ENCODE data around the gene THSD7A. TPM values are rescaled to one million over a fixed set of nuclear protein-coding genes. Genes with fewer than 3 reads are reported as not detected.

Gene THSD7A
- total RNA-seq, 1 donor from 2014 or later: 1.5 TPM

DNA sequence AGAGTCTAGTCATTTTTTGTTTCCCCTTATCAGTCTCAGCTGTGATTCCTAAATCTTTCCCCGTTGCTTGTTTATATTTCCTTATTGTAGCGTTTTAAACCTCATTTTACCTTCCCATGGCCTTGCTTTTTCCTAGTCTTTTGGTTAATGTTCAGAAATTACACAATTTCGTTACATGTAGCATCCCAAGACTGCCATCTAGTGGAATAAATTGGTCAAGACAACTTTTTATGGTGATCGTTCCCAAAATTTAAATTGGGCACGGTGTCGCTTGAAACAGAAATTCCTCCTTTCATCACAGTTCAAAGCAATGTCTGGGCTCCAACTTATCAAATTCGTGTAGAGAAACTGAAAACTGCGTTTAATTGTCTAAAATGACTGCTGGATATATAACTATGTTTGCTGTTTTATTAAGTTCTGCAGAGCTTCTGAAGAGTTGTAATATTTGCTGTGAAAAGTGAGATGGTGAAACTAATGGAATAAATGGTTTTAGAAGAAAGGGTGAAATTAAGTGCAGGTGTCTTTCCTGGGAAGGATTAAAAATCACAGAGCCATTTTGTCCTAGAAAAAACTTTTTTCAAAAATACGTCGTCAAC is 488.1 kb downstream of the THSD7A start:
- DNase-seq (ENCODE audit: missing footprints) (no peak), ATAC-seq (no peak)
- intact Hi-C loops (cut with DNase I): loop anchor here (5.0 kb wide), 1 partner anchor 132 kb away; no protein-coding TSS in a partner anchor

DNA sequence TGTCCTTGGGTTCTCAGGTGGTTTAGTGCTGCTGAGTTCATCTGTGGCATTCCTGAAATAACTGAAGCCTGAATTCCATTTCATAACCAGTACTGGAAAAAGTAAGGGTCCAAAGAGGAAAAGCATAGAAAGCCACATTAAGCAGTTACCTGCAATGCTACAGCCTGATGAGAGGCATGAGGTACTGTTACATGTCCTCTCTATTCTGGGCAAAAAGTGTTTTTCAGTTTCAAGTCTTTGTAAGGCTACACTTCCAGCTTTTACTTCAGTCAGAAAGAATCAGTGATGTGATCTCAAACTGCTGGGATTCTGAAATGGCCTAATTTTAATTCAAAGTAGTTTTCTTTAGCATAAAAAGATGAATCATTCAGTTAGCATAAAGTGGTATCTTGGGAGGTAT is 488.9 kb downstream of the THSD7A start:
- DNase-seq (ENCODE audit: missing footprints): no peak
- intact Hi-C loops (cut with DNase I): loop anchor here (5.0 kb wide), 1 partner anchor 131 kb away; no protein-coding TSS in a partner anchor

DNA sequence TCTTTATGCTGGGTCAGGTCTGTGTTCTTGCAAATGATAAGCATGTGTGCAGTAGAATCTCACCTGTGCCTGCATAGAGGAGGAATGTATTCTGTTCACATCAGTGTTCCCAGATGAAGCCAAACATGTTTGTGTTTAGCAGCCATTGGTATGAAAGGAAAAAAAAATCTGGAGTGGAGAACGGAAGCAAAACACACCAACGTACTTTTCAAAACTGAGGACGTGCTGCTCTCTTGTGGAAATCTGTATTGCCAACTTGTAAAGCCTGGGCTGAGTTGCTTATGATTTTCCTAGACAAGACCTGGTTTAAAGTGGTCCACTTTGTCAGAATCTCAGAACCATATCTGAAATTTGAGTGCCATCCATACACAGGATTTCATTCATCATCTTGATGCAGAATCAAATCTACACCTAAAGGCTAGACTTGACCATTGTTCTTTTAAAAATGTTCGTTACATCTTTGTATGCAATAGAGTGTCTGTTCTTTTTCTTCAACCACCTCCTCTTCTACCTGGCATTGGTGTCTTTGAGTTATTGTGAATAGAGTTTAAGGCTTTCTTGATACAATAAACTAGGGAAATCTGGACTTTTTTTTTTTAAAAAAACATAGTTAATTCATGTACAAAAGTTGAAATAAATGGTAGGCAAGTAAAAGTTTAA is 490.6 kb downstream of the THSD7A start:
- intact Hi-C loops (cut with DNase I): loop anchor here (5.0 kb wide), 1 partner anchor 129 kb away; no protein-coding TSS in a partner anchor
- DNase-seq (ENCODE audit: missing footprints): no peak
- peak; percentile 44 for ATAC-seq

More for the DNA sequence above, 488.9 kb downstream of the THSD7A start:
- no peak for ATAC-seq

DNA sequence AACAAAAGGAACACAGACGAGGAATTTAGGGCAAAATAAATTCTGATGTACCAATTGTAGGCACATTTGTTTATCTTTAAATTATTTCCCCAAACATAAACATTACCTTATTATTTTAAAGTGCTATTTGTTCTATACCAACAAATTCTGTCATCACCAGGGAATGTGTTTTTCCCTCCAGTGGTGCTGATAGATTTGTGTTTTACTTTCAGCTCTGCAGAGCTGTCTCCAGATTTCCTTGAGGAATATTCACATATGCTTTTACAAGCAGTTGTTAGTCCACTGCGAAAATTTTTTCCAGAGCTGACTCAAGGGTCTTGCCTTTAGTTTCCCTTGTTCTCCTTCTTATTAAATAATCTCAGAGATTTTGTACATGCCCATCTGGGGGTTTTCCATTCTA is 495.6 kb downstream of the THSD7A start:
- intact Hi-C loops (cut with DNase I): no loop called here
- ATAC-seq: no peak
- DNase-seq (ENCODE audit: missing footprints): no peak

DNA sequence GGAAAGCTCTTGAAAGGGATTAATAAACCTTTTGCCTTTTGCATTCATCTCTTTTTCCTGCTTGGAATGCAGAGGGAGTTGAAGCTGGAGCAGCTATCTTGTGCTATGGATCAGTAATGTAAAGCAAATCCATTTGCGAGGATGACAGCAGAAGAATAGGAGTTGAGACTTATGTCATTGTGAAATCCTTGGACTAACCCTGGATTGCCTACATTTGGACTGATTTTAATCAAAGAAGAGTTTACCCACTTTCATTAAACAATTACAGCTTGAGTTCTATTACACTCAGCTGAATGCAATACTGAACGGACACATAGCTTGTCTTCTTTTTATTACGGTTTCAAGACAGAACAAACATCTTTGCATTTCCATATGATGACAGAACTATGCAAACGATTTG is 496.1 kb downstream of the THSD7A start:
- no peak for DNase-seq (ENCODE audit: missing footprints)
- ATAC-seq: no peak
- intact Hi-C loops (cut with DNase I): no loop called here

DNA sequence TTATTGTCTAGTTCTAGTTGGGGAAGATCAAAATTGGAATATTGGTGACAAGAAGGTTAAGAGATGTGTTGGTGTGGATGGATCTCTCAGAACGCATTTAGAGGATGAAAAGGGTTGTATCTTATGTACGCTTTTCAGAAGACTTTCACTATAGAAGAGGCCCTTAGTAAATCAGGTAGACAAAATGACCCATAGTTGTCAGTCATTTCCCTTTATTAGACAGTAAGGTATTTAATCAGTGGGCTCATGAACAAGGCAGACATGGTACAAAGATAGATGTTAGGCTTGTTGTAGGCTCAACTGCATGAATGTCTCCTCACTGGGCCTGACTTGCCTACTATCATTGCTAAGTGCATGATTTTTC is 499.2 kb downstream of the THSD7A start:
- no peak for ATAC-seq
- no peak for DNase-seq (ENCODE audit: missing footprints)
- intact Hi-C loops (cut with DNase I): no loop called here

DNA sequence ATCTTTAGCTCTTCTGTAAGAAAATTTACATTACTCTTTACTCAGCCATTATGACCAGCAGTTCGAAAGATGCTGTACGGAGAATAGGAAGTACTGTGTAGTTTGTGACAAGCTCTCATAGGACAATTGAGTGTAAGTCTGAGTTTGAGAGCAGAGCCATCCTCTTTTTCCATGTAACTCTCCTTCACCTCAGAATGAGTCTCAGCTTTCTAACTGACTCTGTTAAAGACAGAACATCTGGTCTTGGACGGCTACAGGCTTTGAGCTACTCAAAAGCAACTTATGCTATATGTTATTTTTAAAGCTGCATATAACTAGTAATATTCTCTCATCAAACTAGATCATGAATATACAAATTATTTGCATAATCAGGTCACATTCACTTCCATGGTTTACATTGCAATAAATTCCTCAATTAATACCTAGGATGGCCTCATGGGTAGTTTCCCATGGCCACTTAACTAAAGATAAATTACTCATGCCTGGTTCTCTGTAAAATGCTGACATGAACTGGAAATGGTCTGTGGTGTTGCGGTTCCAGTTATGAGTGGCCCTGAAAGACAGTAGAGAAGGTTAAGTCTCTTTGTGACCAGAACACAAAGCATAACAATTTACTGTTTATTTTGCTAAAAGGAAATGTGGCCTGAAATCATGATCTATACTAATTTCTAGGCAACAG is 499.7 kb downstream of the THSD7A start:
- intact Hi-C loops (cut with DNase I): no loop called here
- DNase-seq (ENCODE audit: missing footprints) (no peak), ATAC-seq (no peak)

DNA sequence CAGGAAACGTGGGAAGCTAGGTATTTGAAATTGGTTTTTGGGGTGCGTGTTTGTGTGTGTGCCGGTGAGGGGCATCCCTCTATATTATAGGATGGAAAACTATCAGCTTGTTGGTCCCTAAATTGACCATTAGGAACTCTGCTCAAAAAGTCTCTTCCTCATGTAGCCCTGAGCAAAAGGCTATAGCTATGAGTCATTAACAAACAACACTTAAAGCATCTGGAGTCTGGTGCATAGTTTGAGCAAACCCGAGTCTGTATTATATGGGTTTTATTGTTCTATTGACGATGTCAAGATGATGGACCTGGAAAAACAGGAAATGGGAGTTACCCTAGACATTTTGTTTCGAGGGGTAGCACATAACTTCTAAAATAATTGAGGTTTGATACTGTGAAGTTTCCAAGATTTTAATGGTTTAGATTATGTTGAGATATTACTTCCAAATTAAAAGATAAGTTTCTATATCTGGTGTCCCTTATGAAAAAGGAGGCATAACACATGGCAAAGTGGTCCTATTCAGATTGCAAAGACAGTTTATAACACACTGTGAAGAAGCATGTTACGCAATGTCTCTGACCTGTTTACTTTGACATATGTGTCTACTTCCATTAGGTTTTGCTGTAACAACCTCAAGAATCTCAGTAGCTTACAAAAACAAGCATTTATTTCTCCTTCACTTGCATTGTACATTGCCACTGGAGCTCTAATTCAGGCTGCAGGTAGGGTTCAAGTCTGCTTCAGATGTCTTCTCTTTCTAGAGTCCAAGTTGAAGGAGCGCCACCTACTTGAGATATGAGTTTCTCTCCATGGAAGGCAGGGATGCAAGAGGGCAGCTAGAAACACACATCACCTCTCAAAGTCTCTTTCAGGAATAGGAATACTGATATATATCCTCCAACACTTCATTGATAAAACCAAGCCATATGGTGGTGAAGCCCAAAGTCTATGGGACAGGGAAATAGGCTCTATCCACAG is 500.6 kb downstream of the THSD7A start:
- DNase-seq (ENCODE audit: missing footprints) (no peak), ATAC-seq (no peak)
- intact Hi-C loops (cut with DNase I): no loop called here

DNA sequence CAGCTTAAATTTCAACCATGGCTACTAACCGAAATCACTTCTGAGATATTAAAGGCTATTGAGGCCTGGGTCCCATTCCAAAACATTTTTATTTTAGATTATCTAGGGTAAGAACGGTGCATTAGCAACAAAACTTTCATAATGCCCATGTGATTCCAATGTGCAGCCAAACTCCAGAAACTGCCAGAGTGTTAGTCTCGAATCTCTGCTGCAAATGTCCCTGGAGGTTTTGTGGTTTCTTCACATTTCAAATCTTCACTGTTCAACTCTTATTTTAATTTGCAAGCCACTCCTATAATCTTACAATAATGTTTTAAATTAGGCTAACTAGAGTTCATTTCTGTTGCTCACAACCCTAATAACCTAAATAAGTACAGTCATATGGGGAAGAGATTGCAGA is 501.3 kb downstream of the THSD7A start:
- no peak for DNase-seq (ENCODE audit: missing footprints)
- no peak for ATAC-seq
- intact Hi-C loops (cut with DNase I): no loop called here

DNA sequence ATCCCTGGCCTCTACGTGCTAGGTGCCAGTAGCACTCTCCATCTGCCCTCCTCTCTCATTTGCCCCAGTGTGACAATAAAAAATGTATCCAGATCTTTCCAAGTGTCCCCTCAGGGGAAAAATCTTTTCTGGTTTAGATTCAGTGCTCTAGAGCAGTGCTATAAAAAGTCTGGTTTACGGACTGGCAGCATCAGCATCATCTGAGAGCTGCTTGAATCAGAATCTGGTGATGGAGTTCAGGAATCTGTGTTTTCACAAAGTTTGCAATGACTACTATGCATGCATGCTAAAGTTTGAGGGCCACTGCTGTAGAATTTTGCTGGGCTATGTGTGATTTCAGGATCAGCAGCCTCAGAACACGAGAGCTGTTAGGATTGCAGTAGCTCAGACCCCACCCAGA is 501.8 kb downstream of the THSD7A start:
- intact Hi-C loops (cut with DNase I): no loop called here
- ATAC-seq: no peak
- no peak for DNase-seq (ENCODE audit: missing footprints)

DNA sequence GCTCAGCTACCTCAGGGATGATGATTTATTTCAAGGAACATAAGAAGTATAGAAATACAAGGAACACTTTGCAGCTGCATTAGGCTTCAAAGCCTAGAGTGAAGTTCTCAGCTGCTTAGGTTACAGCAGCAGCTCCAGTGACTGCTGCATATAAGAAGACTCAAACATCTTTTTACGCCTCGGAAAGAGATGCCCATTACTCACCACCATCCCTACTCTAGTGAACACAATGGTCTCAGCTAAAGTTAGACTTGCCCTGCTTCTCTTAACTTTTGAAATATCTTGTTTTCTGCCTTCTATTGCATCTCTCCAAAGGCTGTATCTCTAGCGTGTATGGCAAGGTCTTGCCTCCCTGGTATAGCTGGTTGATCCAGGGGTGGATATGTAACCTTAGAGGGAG is 502.4 kb downstream of the THSD7A start:
- ATAC-seq: no peak
- intact Hi-C loops (cut with DNase I): no loop called here
- no peak for DNase-seq (ENCODE audit: missing footprints)

DNA sequence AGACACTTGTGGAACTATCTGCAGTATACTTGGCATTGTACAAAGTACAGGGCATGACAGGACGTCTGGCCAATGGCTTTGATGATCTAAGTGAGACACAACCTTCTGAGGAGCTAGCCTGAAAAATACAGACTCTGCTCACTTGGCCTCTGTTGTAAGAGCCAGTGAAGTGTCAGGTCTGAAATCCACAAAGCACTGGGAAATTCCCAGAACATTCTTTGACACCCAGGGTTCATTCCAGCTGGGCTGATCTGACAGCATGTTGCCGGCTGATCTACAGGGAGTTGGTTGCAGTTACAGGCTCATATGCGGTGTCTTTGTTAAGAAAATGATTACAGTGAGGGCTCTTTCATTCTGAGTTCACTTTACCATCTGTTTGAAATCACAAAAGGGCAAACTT is 503.7 kb downstream of the THSD7A start:
- intact Hi-C loops (cut with DNase I): no loop called here
- no peak for DNase-seq (ENCODE audit: missing footprints)
- peak; percentile 23 for ATAC-seq

DNA sequence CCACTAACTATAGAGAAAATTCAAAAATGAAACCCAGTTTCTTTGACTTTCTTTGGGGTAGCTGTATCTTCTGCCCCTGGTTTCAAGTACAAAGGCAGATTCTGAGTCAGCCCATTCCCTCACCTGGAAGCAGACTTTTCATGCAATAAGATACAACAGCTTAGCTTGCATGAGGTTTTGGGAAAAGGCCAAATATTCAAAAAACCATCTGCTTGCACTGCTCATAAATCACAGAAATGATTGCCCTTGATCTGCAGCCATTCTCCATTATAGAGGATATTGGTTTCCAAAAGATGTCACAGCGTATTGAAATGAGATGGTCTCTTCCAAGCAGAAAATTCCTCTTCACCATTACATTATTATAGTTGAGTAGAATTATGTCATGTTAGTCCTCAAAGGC is 504.4 kb downstream of the THSD7A start:
- intact Hi-C loops (cut with DNase I): no loop called here
- DNase-seq (ENCODE audit: missing footprints) (no peak), ATAC-seq (no peak)
